Mesodermal cell (in vitro differentiated cells): ENCODE data around the gene KRT13.

Experiments used
- H3K27ac ChIP-seq: 2 replicates; pipeline ENCODE4 v1.7.0; 2013; ENCODE audit warnings: mild to moderate bottlenecking, low read depth, low read length, moderate library complexity; ENCODE audit not compliant: severe bottlenecking
- H3K36me3 ChIP-seq: 2 replicates; pipeline ENCODE4 v1.7.1; 2013; ENCODE audit warnings: mild to moderate bottlenecking, low read length, moderate library complexity; ENCODE audit not compliant: control insufficient read depth, insufficient read depth
- H3K4me1 ChIP-seq: one replicate; pipeline ENCODE4 v1.7.1; 2013; ENCODE audit warnings: mild to moderate bottlenecking, low read length; ENCODE audit not compliant: insufficient read depth, control insufficient read depth, poor library complexity, severe bottlenecking
- H3K4me3 ChIP-seq: 2 replicates; pipeline ENCODE4 v1.7.0; 2013; ENCODE audit warnings: low read length, control low read depth, mild to moderate bottlenecking; ENCODE audit not compliant: insufficient read depth, poor library complexity, severe bottlenecking; ENCODE audit errors: extremely low read depth
- H3K9me3 ChIP-seq: 2 replicates; pipeline ENCODE4 v1.7.1; 2013; ENCODE audit warnings: mild to moderate bottlenecking, low read length, moderate library complexity; ENCODE audit not compliant: control insufficient read depth
- WGBS, 2 experiments: methylation state at CpG; one replicate each; pipeline ENCODE4 v1.1.5; 2013; ENCODE audit warnings: missing lambda C conversion rate in 2 of 2; ENCODE audit not compliant: insufficient coverage in 2 of 2; 5-methylcytosine and 5-hydroxymethylcytosine counted together

KRT13 gene

GRCh38 chr17:41464173-41464572, 41.2 kb downstream of the KRT13 start:
- no peaks in the 10 kb centered on the region for H3K36me3 ChIP-seq
- H3K4me1 ChIP-seq, result no peaks in the 10 kb centered on the region
- H3K4me3 ChIP-seq, result no peak overlapping the region
- WGBS, 2 experiments, result 93 to 95% methylated on average over 10 to 11 of the region's 11 CpGs
- no peak overlapping the region for H3K27ac ChIP-seq
- H3K9me3 ChIP-seq, result no peaks in the 10 kb centered on the region

- no peaks in the 10 kb centered on the region for H3K36me3 ChIP-seq
- no peak overlapping the region for H3K27ac ChIP-seq
- H3K4me1 ChIP-seq, result no peaks in the 10 kb centered on the region
- no peaks in the 10 kb centered on the region for H3K9me3 ChIP-seq
- 93 to 100% methylated on average over 7 of the region's 8 CpGs for WGBS, 2 experiments
- H3K4me3 ChIP-seq, result no peak overlapping the region
These were observed 41.7 kb downstream of the KRT13 start for GRCh38 chr17:41463746-41464145.

GRCh38 chr17:41462705-41463104, 42.7 kb downstream of the KRT13 start:
- no peaks in the 10 kb centered on the region for H3K36me3 ChIP-seq
- H3K4me3 ChIP-seq, result no peak overlapping the region
- H3K9me3 ChIP-seq, result no peaks in the 10 kb centered on the region
- no peaks in the 10 kb centered on the region for H3K4me1 ChIP-seq
- H3K27ac ChIP-seq, result no peak overlapping the region
- WGBS, 2 experiments, result 73% methylated on average over 9 to 15 of the region's 15 CpGs

- H3K36me3 ChIP-seq, result no peaks in the 10 kb centered on the region
- H3K27ac ChIP-seq, result no peak overlapping the region
- H3K9me3 ChIP-seq, result no peaks in the 10 kb centered on the region
- 87 to 88% methylated on average over 3 to 4 of the region's 4 CpGs for WGBS, 2 experiments
- no peak overlapping the region for H3K4me3 ChIP-seq
- H3K4me1 ChIP-seq, result no peaks in the 10 kb centered on the region
These were observed 47.7 kb downstream of the KRT13 start for GRCh38 chr17:41457676-41458075.

- H3K27ac ChIP-seq, result no peak overlapping the region
- WGBS, 2 experiments, result 60 to 67% methylated on average over 1 of the region's 3 CpGs
- H3K36me3 ChIP-seq, result no peaks in the 10 kb centered on the region
- no peak overlapping the region for H3K4me3 ChIP-seq
- H3K9me3 ChIP-seq, result peaks cover 2% of the 10 kb centered on the region
- H3K4me1 ChIP-seq, result no peaks in the 10 kb centered on the region
These were observed 49.2 kb downstream of the KRT13 start for GRCh38 chr17:41456204-41456603.

- no peak overlapping the region for H3K27ac ChIP-seq
- peaks cover 4% of the 10 kb centered on the region for H3K9me3 ChIP-seq
- 88% methylated on average over 1 of the region's 1 CpG; no CpG with 5 or more reads in 1 of the 2 experiments for WGBS, 2 experiments
- H3K4me1 ChIP-seq, result no peaks in the 10 kb centered on the region
- H3K36me3 ChIP-seq, result no peaks in the 10 kb centered on the region
- no peak overlapping the region for H3K4me3 ChIP-seq
These were observed 50.2 kb downstream of the KRT13 start for GRCh38 chr17:41455236-41455635.

GRCh38 chr17:41453066-41453465, 52.3 kb downstream of the KRT13 start:
- 83 to 97% methylated on average over 2 to 3 of the region's 3 CpGs for WGBS, 2 experiments

GRCh38 chr17:41452281-41452680, 53.1 kb downstream of the KRT13 start:
- Histone ChIP-seq H3K9me3 (peaks cover 4% of the 10 kb centered on the region), H3K4me3 (no peak overlapping the region), H3K36me3 (no peaks in the 10 kb centered on the region), H3K4me1 (no peaks in the 10 kb centered on the region), H3K27ac (no peak overlapping the region)
- 75 to 100% methylated on average over 1 of the region's 4 CpGs for WGBS, 2 experiments

More at GRCh38 chr17:41453066-41453465, 52.3 kb downstream of the KRT13 start:
- no peaks in the 10 kb centered on the region for H3K36me3 ChIP-seq
- peaks cover 4% of the 10 kb centered on the region for H3K9me3 ChIP-seq
- H3K4me1 ChIP-seq, result no peaks in the 10 kb centered on the region
- H3K27ac ChIP-seq, result no peak overlapping the region
- H3K4me3 ChIP-seq, result no peak overlapping the region

- WGBS, 2 experiments, result 82 to 83% methylated on average over 1 to 2 of the region's 2 CpGs
- no peak overlapping the region for H3K27ac ChIP-seq
- no peaks in the 10 kb centered on the region for H3K4me1 ChIP-seq
- H3K9me3 ChIP-seq, result peaks cover 4% of the 10 kb centered on the region
- no peaks in the 10 kb centered on the region for H3K36me3 ChIP-seq
- no peak overlapping the region for H3K4me3 ChIP-seq
These were observed 54.2 kb downstream of the KRT13 start for GRCh38 chr17:41451154-41451728.
